CMK (cell line): ENCODE measurements around the gene ITGB5.

Experiments used
- DNase-seq: peaks from one replicate; pipeline ENCODE4 v3.0.0-alpha.2; 2010; ENCODE audit warnings: low read depth

Gene ITGB5

DNA sequence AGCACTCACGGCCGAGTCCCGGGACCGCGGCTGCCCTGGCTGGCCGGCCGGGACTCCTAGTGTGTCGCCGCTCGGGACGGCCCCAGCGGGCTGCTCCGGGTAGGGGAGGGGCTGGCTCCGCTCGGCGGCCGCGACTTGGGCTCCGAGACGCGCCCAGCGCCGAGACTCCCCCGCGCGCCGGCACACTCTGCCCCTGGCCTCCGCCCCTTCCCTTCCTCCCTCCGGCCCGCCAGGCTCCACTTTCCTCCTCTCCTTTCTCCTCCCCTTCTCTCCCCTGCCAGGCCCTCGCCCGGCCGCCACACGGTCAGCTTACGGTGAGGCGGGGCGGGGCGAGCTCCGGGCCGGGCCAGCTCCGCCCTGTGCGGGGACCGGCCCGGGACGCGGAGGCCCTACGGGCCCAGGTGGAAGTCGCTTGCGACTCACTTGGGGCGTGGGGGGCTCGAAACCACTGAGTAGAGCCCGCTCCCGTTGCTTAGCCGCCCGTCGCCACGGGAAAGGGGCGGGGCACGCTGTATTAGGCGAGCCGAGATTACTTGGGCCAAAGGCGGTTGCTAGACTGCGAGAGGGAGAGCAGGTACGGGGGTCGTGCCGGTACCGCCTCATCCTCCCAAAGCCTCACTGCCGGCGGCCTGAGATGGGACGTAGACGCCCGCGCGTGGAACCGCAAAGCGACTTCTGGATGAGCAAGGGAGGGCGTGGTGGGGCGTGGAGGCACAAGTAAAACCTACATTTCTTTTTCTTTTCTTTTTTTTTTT is at the start of gene ITGB5:
ITGB5 (minus strand) TSS at position 189 of the 755 bp plus-strand sequence. CDS start 365 bp downstream, outside the sequence.
- no peak for DNase-seq

DNA sequence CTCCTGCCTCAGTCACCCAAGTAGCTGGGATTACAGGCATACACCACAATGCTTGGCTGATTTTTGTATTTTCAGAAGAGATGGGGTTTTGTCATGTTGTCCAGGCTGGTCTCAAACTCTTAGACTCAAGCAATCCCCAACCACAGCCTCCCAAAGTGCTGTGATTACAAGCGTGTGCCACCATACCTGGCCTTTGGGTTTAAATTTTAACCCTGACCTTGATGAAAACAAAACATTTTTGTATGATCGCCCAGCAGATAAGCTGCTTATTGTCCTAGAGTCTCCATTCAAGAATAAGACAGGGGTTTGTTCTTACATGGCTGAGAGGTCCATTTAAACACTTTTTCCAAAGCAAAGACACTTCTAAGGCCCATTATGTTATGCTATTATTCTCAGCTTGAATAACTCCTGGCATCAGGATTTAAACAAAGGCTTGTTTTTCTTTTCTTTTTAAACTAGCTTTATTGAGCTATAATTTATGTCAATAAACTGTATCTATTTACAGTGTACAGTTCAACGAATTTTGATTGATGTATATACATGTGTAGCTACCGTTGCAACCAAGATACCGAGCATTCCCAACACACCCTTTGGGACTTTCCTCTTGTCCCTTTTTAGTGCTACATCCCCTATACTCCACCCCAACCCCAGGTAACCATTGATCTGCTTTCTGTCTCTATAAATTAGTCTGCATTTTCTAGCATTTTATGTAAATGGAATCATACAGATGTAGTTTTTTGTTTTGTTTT is 48.8 kb upstream of the ITGB5 start:
- no peak for DNase-seq

DNA sequence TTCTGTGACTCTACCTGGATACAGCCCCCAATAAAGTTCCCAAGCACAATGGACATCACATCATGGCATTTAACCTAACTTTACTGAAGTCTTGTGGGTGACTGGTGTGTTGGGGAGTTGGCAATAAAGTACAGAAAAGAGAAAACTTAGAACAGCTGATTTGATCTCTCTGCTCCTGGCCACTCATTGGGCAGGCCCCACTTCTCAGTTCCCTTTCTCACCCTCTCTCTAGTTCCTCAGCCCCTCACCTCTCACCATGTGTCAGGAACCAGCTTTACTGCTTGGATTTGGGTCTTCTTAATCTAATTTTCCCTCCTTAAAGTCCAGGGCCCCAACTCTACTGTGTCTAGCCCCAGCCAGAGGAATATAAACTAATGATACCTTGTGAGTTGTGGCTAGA is 48.1 kb upstream of the ITGB5 start:
- no peak for DNase-seq

GRCh38 chr3:124934577-124934976 is 47.4 kb upstream of the ITGB5 start, which contains the start of gene MUC13:
MUC13 (minus strand) TSS chr3:124934751; CDS start chr3:124934712, 39 bp downstream.
- DNase-seq, result no peak

DNA sequence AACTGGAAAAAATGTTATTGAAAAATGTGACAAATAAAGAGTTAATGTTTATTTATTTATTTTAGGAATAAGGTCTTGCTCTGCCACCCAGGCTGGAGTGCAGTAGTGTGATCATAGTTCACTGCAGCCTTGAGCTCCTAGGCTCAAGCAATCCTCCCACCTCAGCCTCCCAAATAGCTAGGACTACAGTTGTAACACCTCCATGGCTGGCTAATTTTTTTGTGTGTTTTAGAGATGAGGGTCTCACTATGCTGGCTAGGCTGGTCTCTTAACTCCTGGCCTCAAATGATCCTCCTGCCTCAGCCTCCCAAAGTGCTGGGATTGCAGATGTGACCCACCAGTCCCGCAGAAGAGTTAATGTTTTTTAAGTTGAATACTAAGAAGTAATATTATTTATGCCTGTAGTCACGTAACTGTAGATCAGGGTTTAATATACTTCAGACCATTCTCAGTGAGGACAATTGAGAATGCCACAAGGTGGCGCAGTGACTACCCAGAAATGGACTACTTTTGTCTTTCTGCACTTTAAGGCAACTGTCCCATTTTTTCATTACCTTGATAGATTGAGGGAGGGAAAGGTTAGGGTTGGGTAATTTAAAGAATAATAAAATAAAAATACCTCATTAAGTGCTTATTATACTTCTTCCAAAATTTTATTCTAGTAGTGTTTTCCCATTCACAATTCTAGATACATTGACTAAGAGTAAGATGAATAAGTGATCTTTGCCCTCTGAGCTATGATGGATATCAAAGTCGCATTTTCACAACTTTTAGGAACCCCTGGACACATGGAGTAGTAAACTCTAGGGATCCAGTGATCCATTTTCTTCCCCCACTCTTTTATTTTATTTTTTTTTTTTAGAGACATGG is 41.4 kb upstream of the ITGB5 start:
- peak; percentile 7 for DNase-seq

DNA sequence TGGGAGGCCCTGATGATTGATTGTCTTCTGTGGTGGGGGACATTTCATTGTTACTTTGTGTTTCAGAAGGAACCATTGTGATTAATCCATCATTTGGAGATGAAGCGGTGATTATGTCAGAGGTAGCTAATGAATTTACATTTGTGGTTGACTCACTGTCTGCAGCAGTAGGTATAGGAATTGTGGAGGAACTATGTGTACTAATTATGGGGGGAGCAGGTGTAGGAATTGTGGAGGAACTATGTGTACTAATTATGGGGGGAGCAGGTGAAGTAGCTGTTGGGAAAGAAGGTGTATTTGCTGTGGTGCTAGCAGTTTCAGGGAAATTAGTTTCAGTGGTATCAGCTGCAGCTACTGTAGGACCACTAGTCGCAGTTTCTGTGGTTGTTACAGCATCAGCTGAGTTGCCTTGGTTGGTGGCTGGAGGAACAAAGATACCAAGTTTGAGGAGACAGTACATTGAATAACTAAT is 40.4 kb upstream of the ITGB5 start:
- DNase-seq, result no peak

GRCh38 chr3:124926426-124927101 is 39.4 kb upstream of the ITGB5 start:
- DNase-seq, result no peak

GRCh38 chr3:124924741-124925140 is 37.6 kb upstream of the ITGB5 start:
- DNase-seq, result no peak

- no peak for DNase-seq
Measured at GRCh38 chr3:124923833-124924232, 36.7 kb upstream of the ITGB5 start.

GRCh38 chr3:124920718-124921117 is 33.6 kb upstream of the ITGB5 start:
- no peak for DNase-seq

DNA sequence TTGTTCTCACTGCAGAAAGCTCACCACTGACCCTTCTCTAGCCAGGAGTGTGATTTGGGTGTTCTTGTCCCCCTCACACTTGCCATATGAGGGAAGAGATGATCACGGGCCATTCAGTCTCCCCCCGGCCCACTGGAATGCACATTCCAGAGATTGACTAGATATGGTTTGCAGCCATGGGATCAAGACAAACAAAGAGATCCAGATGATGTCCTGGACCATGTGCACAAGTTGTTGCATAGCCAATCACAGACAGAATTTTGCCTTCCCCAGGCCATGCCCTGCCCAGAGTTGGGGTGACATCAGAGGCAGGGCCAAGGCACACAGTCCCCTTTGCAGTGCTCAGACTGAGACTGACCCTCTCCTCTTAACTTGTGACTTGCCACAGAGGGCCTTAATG is 32.6 kb upstream of the ITGB5 start:
- no peak for DNase-seq

DNA sequence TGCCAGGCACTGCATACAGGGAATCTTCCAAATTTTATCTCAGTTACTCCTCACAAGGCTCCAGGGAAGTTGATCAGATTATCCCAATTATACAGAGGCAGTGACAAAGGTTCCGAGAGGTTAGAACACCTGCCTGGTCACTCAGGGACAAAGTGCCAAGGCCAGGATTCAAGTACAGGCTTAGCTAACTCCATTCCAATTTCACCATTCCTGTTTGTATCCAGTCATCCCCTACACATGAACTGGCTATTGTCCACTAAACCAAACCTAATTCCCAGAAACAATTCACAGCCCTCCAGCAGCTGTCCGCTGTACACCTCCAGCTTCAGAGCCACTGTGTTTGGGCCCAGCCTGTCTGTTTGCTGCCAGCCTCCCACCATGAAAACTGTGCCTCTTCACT is 31.4 kb upstream of the ITGB5 start:
- no peak for DNase-seq

- no peak for DNase-seq
Measured at GRCh38 chr3:124916837-124917409, 29.8 kb upstream of the ITGB5 start.

DNA sequence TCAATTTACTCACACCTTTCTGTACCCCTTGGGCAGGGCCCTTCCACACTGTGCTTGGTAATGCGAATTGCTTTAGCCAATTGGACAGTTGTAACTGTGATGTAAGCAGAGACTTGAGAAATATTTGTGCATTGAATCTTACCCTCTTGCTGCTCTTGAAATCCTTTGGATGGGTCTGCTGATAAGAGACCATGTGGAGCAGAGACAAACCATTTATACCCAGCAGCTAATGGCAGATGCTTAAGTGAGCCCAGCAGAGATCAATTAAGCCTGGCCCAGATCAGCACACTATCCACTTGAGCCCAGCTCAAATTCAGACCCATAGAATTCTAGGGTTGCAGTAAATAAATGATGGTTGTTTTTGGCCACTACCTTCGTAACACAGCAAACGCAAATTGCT is 28.1 kb upstream of the ITGB5 start:
- DNase-seq, result no peak

DNA sequence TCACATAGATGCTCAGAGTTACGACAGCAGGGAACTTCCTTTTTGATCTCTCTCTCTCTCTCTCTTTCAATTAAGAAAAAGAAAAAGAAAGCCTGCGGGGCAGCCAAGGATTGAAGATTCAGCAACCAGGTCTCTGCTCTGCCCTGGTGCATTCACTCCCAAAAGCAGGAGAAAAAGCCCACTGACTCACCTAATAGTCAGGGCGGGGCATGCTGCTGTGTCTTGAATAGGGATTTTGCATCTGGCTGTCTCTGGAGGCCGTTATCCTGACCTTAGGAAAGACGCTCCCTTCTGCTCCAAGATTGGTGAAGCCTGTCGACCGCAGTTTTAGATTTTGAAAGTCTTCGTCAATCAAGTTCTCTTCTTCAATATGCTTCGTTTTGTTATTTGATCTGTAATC is 20.8 kb upstream of the ITGB5 start:
- DNase-seq, result no peak

DNA sequence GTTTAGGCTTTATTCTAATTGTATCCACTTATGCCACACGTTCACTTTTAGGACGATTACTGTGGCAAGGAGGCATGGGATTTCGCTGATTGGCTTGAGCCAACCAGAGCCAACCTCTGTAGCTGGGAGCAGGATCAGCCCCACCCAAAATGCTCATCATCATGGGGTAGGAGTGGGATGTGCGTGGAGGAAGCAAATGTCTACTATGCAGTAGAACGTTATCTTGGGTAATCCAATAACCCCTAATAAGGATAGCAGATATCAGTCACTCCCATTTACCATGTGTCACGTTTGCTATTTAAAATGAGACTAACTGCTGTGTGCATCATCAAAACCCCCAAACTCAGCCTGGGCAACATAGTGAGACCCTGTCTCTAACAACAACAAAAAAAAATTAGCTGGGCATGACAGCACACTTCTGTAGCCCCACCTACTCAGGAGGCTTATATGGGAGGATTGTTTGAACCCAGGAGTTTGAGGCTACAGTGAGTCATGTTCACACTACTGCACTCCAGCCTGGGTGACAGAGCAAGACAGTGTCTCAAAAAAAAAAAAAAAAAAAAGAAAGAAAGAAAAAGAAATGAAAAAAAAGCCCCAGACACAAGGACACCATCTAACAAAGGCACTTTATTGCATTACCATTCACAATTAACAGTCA is 17.8 kb upstream of the ITGB5 start:
- no peak for DNase-seq

DNA sequence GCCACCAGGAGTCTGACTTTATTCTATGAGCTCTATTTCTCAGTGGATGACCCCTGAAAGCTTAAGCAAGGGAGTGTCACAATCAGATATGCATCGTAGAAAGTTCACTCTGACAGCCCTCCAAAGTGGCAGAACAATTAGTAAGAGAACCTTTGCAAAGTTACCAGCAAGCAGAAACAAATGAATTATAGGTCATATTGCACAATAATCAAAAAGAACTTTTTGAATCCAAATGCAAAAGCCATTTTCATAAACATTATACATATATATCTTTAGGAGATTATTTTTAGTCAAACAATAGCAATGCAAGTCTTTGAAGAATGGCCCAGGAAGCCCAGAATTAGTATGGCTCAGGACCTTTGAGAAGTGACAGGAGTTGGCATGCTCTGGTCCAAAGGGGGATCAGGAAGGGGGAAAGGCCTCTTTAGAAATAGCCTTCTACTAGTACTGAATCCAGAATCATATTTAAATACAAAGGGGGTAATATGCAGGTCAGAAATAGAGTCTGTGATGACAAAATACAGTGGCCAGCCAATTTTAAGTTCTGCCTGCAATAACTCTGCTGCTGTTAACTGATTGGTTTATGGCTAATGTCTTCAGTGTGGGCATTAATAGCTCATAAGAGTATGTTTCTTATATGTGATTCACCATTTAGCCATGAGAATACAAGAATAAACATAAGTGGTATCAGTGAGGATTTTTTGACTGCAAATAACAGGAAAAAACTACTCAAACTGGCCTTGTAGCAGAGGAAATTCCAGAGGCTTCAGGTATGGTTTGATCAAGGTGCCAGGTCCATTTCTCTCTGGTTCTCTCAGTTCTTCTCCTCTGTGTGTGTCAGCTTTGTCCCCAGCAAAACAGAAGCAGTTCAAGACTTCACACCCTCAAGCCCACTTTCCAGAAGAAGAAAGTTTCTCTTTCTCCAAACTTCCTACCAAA is 17.0 kb upstream of the ITGB5 start:
- no peak for DNase-seq

GRCh38 chr3:124896824-124897526 is 9.8 kb upstream of the ITGB5 start:
- no peak for DNase-seq

DNA sequence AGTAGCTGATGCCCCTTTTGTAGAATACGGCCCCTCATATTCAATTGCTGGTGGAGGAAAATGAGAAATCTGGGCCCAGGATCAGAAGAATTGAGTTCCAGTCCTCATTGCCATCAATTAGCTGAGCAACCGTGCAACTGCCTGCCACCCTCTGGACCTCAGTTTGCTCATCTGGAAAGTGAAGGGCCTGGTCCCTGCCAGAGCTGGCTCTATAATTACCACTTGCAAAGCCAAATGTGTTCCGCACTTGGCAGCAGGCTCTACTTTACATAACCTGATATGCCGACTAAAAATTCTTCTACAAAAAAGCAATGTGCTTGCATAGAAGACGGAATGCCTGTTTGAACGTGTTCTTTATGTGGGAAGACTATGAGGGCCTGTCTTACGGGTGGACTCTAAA is 8.6 kb upstream of the ITGB5 start:
- DNase-seq, result no peak
